H1 (cell line): ENCODE measurements around the gene CCDC81. TPM values are rescaled to one million over a fixed set of nuclear protein-coding genes. Genes with fewer than 3 reads are reported as not detected.

ENCODE experiments used
- CTCF ChIA-PET: fragments of 300-600 bp; sonication (Branson Sonifier 250); formaldehyde crosslinking; loops from one replicate; lab custom pipeline; 2021; ENCODE audit not compliant: partially characterized antibody; lab: Charles Lee
- POLR2A ChIA-PET: fragments of 300-600 bp; sonication (Branson Sonifier 250); formaldehyde crosslinking; loops from one replicate; lab custom pipeline; 2021; ENCODE audit warnings: inconsistent platforms; ENCODE audit not compliant: partially characterized antibody; lab: Charles Lee
- DNase-seq, 2 experiments: peaks; one replicate each; pipeline versions ENCODE4 v3.0.0 to v3.0.0-alpha.2; 2010 to 2022; ENCODE audit warnings: low spot score in 2 of 2, low read depth in 1 of 2, mixed read lengths in 1 of 2
- FAIRE-seq: peaks from 2 replicates; lab custom pipeline; 2011; peaks lifted over from hg19 to GRCh38; lab: Jason Lieb, UNC
- H2AFZ ChIP-seq: 2 replicates; pipeline ENCODE4 v1.8.1; 2012; ENCODE audit warnings: low read length, inconsistent platforms
- H2AK5ac ChIP-seq: 2 replicates; pipeline ENCODE4 v1.6.1; 2013; ENCODE audit warnings: low read depth, low read length
- H2BK120ac ChIP-seq: replicated peaks from 2 replicates; pipeline ENCODE3; 2013; ENCODE audit warnings: low read depth, low read length, inconsistent platforms
- H2BK12ac ChIP-seq: 2 replicates; pipeline ENCODE4 v1.6.1; 2013; ENCODE audit warnings: low read depth, low read length
- H2BK15ac ChIP-seq: 2 replicates; pipeline ENCODE4 v1.6.1; 2013; ENCODE audit warnings: low read length
- H2BK20ac ChIP-seq: 2 replicates; pipeline ENCODE4 v1.6.1; 2013; ENCODE audit warnings: low read length
- H2BK5ac ChIP-seq: 2 replicates; pipeline ENCODE4 v1.6.1; 2013; ENCODE audit warnings: low read depth, low read length
- H3K14ac ChIP-seq: 2 replicates; pipeline ENCODE4 v1.6.1; 2013; ENCODE audit warnings: inconsistent platforms; ENCODE audit not compliant: insufficient read length
- H3K18ac ChIP-seq: 2 replicates; pipeline ENCODE4 v1.6.1; 2013; ENCODE audit warnings: low read length; ENCODE audit errors: extremely low read depth
- H3K23ac ChIP-seq: 2 replicates; pipeline ENCODE4 v1.6.1; 2013; ENCODE audit warnings: inconsistent platforms; ENCODE audit not compliant: insufficient read length
- H3K23me2 ChIP-seq: 2 replicates; pipeline ENCODE4 v1.6.1; 2013; ENCODE audit warnings: low read depth, low read length
- H3K27ac ChIP-seq: 2 replicates; pipeline ENCODE4 v1.6.1; 2011; ENCODE audit warnings: low read depth, low read length, inconsistent platforms
- H3K27me3 ChIP-seq, 4 experiments: replicated peaks in 1 of 4; 1 replicate in 1 of 4; 2 replicates in 3 of 4; pipeline versions ENCODE4 v1.6.1 to v1.8.1; 2011 to 2013; ENCODE audit warnings: low read length in 3 of 4, mild to moderate bottlenecking in 3 of 4, inconsistent platforms in 2 of 4, mixed read lengths in 2 of 4, moderate library complexity in 1 of 4; ENCODE audit not compliant: control insufficient read depth in 3 of 4, insufficient read depth in 3 of 4; ENCODE audit errors: extremely low read depth in 1 of 4
- H3K36me3 ChIP-seq, 4 experiments: 2 replicates each; pipeline versions ENCODE4 v1.6.1 to v1.8.1; 2011 to 2013; ENCODE audit warnings: mild to moderate bottlenecking in 4 of 4, low read length in 3 of 4, moderate library complexity in 2 of 4, control low read depth in 1 of 4, inconsistent platforms in 1 of 4; ENCODE audit not compliant: insufficient read depth in 4 of 4, control insufficient read depth in 2 of 4
- H3K4ac ChIP-seq: replicated peaks from 2 replicates; pipeline ENCODE3; 2013; ENCODE audit warnings: low read length, low read depth, mixed read lengths, inconsistent platforms; ENCODE audit not compliant: insufficient read length
- H3K4me1 ChIP-seq, 4 experiments: replicated peaks in 1 of 4; 1 replicate in 1 of 4; 2 replicates in 3 of 4; pipeline versions ENCODE4 v1.6.1 to v1.8.1; 2011 to 2013; ENCODE audit warnings: low read length in 3 of 4, inconsistent platforms in 2 of 4, mixed read lengths in 1 of 4; ENCODE audit not compliant: insufficient read depth in 4 of 4, control insufficient read depth in 3 of 4
- H3K4me2 ChIP-seq, 2 experiments: 2 replicates each; pipeline versions ENCODE4 v1.6.1 to v1.8.1; 2011 to 2013; ENCODE audit warnings: low read depth in 2 of 2, low read length in 2 of 2, control low read depth in 1 of 2, inconsistent platforms in 1 of 2, mild to moderate bottlenecking in 1 of 2; ENCODE audit not compliant: insufficient read depth in 1 of 2
- H3K4me3 ChIP-seq, 4 experiments: fragments of 200-600, 300-600 bp in 1 of 4; sonication (generic), shearing (Covaris generic), sonication (Bioruptor Twin) in 1 of 4; 2 replicates each; pipeline versions ENCODE4 v1.5.1 to v1.8.1; 2011 to 2016; ENCODE audit warnings: low read length in 4 of 4, low read depth in 3 of 4, control low read depth in 2 of 4, inconsistent platforms in 2 of 4, mild to moderate bottlenecking in 2 of 4, mixed read lengths in 1 of 4, moderate library complexity in 1 of 4; ENCODE audit not compliant: insufficient read depth in 2 of 4; ENCODE audit errors: extremely low read depth in 1 of 4
- H3K56ac ChIP-seq: replicated peaks from 2 replicates; pipeline ENCODE3; 2013; ENCODE audit warnings: low read depth, mild to moderate bottlenecking, mixed read lengths, low read length, inconsistent platforms; ENCODE audit not compliant: insufficient read length
- H3K79me1 ChIP-seq: 2 replicates; pipeline ENCODE4 v1.6.1; 2013; ENCODE audit warnings: low read depth, low read length, control low read depth
- H3K79me2 ChIP-seq, 2 experiments: 2 replicates each; pipeline versions ENCODE4 v1.6.1 to v1.8.1; 2012 to 2013; ENCODE audit warnings: low read length in 2 of 2, mild to moderate bottlenecking in 2 of 2, inconsistent platforms in 1 of 2; ENCODE audit not compliant: insufficient read depth in 2 of 2, control insufficient read depth in 1 of 2
- H3K9ac ChIP-seq, 4 experiments: replicated peaks in 1 of 4; 1 replicate in 1 of 4; 2 replicates in 3 of 4; pipeline versions ENCODE4 v1.6.1 to v1.8.1; 2011 to 2013; ENCODE audit warnings: low read depth in 3 of 4, low read length in 3 of 4, control low read depth in 2 of 4, mild to moderate bottlenecking in 2 of 4, moderate library complexity in 2 of 4, inconsistent platforms in 1 of 4; ENCODE audit errors: extremely low read depth in 1 of 4
- H3K9me3 ChIP-seq, 2 experiments: 2 replicates each; pipeline versions ENCODE4 v1.6.1 to v1.8.1; 2012 to 2013; ENCODE audit warnings: mild to moderate bottlenecking in 2 of 2, moderate library complexity in 2 of 2, control low read depth in 1 of 2, inconsistent platforms in 1 of 2, low read depth in 1 of 2, low read length in 1 of 2, mixed read lengths in 1 of 2; ENCODE audit not compliant: insufficient read depth in 2 of 2
- H4K20me1 ChIP-seq, 2 experiments: replicated peaks in 1 of 2; 2 replicates each; pipeline versions ENCODE3 to v1.8.1; 2011 to 2013; ENCODE audit warnings: inconsistent platforms in 2 of 2, low read length in 2 of 2, mild to moderate bottlenecking in 1 of 2; ENCODE audit not compliant: insufficient read depth in 2 of 2, control insufficient read depth in 1 of 2
- H4K5ac ChIP-seq: 2 replicates; pipeline ENCODE4 v1.6.1; 2013; ENCODE audit warnings: low read length, low read depth, mixed read lengths, inconsistent platforms; ENCODE audit not compliant: insufficient read length
- H4K8ac ChIP-seq: 2 replicates; pipeline ENCODE4 v1.8.0; 2013; ENCODE audit warnings: mild to moderate bottlenecking, moderate library complexity, low read length, inconsistent platforms; ENCODE audit not compliant: insufficient read depth; ENCODE audit errors: extremely low read depth
- H4K91ac ChIP-seq: replicated peaks from 2 replicates; pipeline ENCODE3; 2013; ENCODE audit warnings: low read length, mixed read lengths, inconsistent platforms; ENCODE audit not compliant: insufficient read length
- BRCA1 ChIP-seq: IDR thresholded peaks from 2 replicates; pipeline ENCODE4 v1.6.1; 2012; ENCODE audit warnings: low read depth, low read length, improper control_type of control experiment
- CTCF ChIP-seq, 3 experiments: IDR thresholded peaks; 1 replicate in 2 of 3; 2 replicates in 1 of 3; pipeline versions ENCODE4 v1.5.1 to v1.6.1; 2011; ENCODE audit warnings: low read length in 3 of 3, mild to moderate bottlenecking in 3 of 3, inconsistent platforms in 2 of 3, low read depth in 1 of 3, moderate library complexity in 1 of 3; ENCODE audit not compliant: insufficient read depth in 1 of 3; ENCODE audit errors: control extremely low read depth in 1 of 3
- KDM4A ChIP-seq: IDR thresholded peaks from one replicate; pipeline ENCODE4 v1.7.1; 2012; ENCODE audit warnings: low read depth, mild to moderate bottlenecking, moderate library complexity, low read length, inconsistent platforms; ENCODE audit not compliant: severe bottlenecking
- RAD21 ChIP-seq, 2 experiments: IDR thresholded peaks in 1 of 2; conservative IDR thresholded peaks in 1 of 2; 2 replicates each; pipeline ENCODE4 v1.6.1; 2011; ENCODE audit warnings: low read depth in 2 of 2, low read length in 2 of 2, improper control_type of control experiment in 1 of 2, inconsistent platforms in 1 of 2, mild to moderate bottlenecking in 1 of 2, moderate library complexity in 1 of 2
- WGBS, 2 experiments: shearing (Covaris generic) in 1 of 2; methylation state at CpG; one replicate each; pipeline versions ENCODE4 v1.1.6 to v1.1.7; 2013 to 2015; ENCODE audit warnings: low lambda C conversion rate in 2 of 2, mixed read lengths in 2 of 2, inconsistent platforms in 1 of 2, low coverage in 1 of 2, missing lambda C conversion rate in 1 of 2; ENCODE audit not compliant: insufficient replicate concordance in 2 of 2, insufficient coverage in 1 of 2, insufficient read length in 1 of 2; ENCODE audit errors: extremely low coverage in 1 of 2, missing lambda C conversion rate in 1 of 2; 5-methylcytosine and 5-hydroxymethylcytosine counted together
- polyA plus RNA-seq, 7 experiments: library from polyadenylated mRNA; depleted of rRNA in 3 of 7; stranded (reverse) in 5 of 7; unstranded in 2 of 7; fragments of >200 nt in 5 of 7; fragments of 200-250 nt in 2 of 7; gene quantifications; 1 replicate in 5 of 7; 2 replicates in 1 of 7; 4 replicates in 1 of 7; pipeline versions ENCODE4 v1.2.1 to v1.2.3, GENCODE V29; 2011 to 2013; ENCODE audit warnings: missing spikeins in 2 of 7, mixed read lengths in 2 of 7
- total RNA-seq: library from RNA; stranded (reverse); fragmentation: NEBNext Ultra II Directional; extraction: Animal tissue kit (Norgen Biotek cat#: 25700); gene quantifications from 2 replicates; pipeline ENCODE4 v1.2.1, GENCODE V29; 2021

Gene CCDC81
- total and polyA plus RNA-seq, 2 of the 8 experiments (the other 6 are each of a cell fraction or from before 2014, with no cell fraction given) = 0.30 to 0.58 TPM

- no peak overlapping the region for H3K9ac ChIP-seq
- FAIRE-seq (no peak), DNase-seq (no peak)
- H4K8ac ChIP-seq = no peak overlapping the region
- no peak overlapping the region for H2BK15ac ChIP-seq
- no peaks in the 10 kb centered on the region for H3K36me3 ChIP-seq
- ChIA-PET CTCF (interaction anchor here (0.6 to 10.5 kb wide), 22 partner anchors 10 to 467 kb away, joined by 3 to 60 read pairs (median 4); partner anchors contain the start of gene PRSS23), POLR2A (no interaction called here)
- H3K14ac ChIP-seq = no peak overlapping the region
- H3K4me2 ChIP-seq = no peak overlapping the region
- no peak overlapping the region for H4K91ac ChIP-seq
- no peak overlapping the region for H3K27ac ChIP-seq
- H3K79me2 ChIP-seq = no peaks in the 10 kb centered on the region
- TF ChIP-seq CTCF (IDR thresholded peaks at IDR 0.05; ENCODE audit: control extremely low read depth in 1 of 3, insufficient read depth in 1 of 3, low read depth in 1 of 3, low read length in 3 of 3) (peak in 2 of 3 experiments; percentile 27 to 48; a peak in 2 of 4 replicates), RAD21 (IDR thresholded peaks at IDR 0.05 in 1 of 2, conservative IDR thresholded peaks at IDR 0.05 in 1 of 2; ENCODE audit: low read depth in 2 of 2, low read length in 2 of 2) (peak in 1 of 2 experiments; percentile 25; a peak in 1 of 4 replicates), BRCA1 (no peak), KDM4A (no peak)
- peaks cover 0 to 4% (median 0%) of the 10 kb centered on the region in 4 experiments; a peak in 1 of 7 replicates for H3K4me1 ChIP-seq
- no peak overlapping the region for H3K23ac ChIP-seq
- H2AK5ac ChIP-seq = no peak overlapping the region
- no peaks in the 10 kb centered on the region for H3K27me3 ChIP-seq
- H2BK12ac ChIP-seq = no peak overlapping the region
- no peak overlapping the region for H2BK120ac ChIP-seq
- no peaks in the 10 kb centered on the region for H3K79me1 ChIP-seq
- H2AFZ ChIP-seq = no peak overlapping the region
- no peak overlapping the region for H3K4ac ChIP-seq
- H3K9me3 ChIP-seq = no peaks in the 10 kb centered on the region
- H3K56ac ChIP-seq = no peak overlapping the region
- no peak overlapping the region for H4K5ac ChIP-seq
- H4K20me1 ChIP-seq = peaks cover 0 to 3% of the 10 kb centered on the region in 2 experiments
- H3K18ac ChIP-seq = no peak overlapping the region
- H2BK20ac ChIP-seq = no peak overlapping the region
- no peak overlapping the region for H2BK5ac ChIP-seq
- H3K4me3 ChIP-seq = no peak overlapping the region
- 85% methylated on average over 2 of the region's 2 CpGs; no CpG with 5 or more reads in 1 of the 2 experiments for WGBS, 2 experiments
- no peaks in the 10 kb centered on the region; the same call in 1 of the 2 replicates for H3K23me2 ChIP-seq
Observed at GRCh38 chr11:86453290-86454030, 78.8 kb downstream of the CCDC81 start.
